NCI-H2227 (cell line): ENCODE measurements around the gene LBH.
A peak's percentile ranks its signal among the peaks of the same experiment; 100 is the strongest.
"Not testable (repeated sequence)": the region's sequence is repeated elsewhere in the genome, so short reads cannot be mapped to it uniquely, and the experiment has no call there.

Source experiments
- DNase-seq: peaks from one replicate; lab custom pipeline; 2025; ENCODE audit not compliant: unreplicated experiment; lab: John Stamatoyannopoulos, UW

LBH gene

DNA sequence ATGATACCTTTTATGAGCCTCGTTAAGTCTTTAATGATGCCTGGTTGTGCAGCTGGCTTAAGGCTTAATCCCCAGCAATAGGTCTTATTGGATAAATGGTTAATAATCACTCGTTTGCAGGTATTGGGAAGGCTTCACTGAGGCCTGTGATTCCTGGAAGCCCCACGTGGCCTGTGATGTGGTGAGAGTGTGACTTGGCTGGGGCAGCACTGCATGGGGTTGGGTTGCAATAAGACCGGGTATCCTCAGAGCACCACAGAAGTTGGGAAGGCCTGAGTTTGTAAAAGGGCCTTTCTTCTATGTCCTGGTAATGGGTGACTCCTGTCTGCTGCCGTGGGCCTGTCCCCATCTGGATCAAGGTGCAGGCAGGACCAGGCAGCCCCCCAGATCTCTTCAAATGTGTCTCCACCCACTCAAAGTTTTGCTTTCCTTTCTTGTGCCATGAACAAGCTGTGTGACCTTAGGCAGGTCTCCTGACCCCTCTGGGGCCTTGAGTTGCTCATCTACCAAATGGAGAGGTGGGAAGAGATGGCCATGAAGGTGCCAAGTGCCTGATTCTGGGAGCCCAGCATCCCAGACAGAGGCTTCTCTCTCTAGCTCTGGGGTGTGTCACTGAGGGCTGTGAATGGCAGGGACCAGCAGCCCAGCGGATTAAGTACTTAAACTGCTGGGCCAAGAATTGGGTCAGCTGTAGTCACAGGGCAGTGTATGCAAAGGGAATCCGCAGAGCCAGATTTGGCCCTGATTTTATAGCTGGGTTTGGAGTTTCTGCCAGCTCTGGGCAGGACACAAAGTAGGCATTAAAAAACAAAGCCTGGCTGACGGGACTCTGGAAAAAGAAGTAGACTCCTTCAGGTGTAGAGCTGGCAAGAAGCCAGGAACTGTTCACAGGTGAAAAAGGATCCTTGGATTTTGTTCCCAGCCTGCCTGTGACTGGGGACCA lies 24.4 kb downstream of the LBH start:
- no peak for DNase-seq

DNA sequence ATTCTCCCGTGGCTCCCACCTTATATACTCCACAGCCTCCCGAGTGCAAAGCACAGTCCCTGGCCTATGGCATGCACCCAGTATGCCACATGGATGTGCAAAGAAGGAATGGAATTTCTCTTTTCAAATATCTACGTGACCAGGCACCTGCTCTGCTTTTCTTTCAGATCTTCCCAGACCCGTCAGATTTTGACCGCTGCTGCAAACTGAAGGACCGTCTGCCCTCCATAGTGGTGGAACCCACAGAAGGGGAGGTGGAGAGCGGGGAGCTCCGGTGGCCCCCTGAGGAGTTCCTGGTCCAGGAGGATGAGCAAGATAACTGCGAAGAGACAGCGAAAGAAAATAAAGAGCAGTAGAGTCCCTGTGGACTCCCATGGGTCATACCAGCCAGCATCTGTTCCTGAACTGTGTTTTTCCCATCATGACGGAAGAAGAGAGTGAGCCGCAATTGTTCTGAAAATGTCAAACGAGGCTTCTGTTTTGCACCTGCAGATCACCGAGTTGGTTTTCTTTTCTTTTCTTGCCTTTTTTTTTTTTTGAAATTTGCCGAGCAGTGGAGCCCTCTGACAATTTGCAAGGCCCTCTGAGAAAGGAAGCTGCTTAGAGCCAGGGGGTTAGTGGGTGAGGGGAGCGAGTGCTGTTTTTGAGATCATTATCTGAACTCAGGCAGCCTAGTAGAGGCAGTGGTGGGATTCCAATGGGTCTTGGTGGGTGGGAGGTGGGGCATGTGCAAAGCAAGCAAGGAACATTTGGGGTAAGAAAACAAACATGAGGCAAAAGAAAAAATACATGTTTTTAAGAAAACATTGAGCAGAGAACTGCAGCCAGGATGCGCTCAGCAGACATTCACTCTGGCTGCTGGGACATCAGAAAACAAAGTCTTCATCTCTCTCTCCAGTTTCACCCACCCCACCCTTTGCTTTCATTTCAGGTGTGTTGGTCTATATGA lies 26.2 kb downstream of the LBH start:
- no peak for DNase-seq

DNA sequence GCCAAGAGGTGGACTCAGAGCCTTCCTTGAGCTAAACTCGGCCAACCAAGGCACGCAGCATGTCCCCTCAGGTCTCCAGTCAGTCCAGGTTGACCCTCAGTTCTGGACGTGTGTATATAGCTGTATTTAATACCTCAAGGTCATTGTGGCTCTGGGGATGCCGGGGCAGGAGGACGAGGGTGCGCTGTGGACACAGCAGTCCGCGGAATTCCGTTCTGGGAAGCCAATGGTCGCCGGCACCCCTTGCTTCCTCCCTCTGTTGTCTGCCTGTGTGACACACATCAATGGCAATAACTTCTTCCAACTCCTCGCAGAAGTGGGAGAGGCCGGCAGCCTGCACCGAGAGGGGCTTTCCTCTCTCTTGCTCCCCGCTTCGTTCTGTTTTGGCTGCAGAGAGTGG lies 27.7 kb downstream of the LBH start:
- DNase-seq, result no peak

DNA sequence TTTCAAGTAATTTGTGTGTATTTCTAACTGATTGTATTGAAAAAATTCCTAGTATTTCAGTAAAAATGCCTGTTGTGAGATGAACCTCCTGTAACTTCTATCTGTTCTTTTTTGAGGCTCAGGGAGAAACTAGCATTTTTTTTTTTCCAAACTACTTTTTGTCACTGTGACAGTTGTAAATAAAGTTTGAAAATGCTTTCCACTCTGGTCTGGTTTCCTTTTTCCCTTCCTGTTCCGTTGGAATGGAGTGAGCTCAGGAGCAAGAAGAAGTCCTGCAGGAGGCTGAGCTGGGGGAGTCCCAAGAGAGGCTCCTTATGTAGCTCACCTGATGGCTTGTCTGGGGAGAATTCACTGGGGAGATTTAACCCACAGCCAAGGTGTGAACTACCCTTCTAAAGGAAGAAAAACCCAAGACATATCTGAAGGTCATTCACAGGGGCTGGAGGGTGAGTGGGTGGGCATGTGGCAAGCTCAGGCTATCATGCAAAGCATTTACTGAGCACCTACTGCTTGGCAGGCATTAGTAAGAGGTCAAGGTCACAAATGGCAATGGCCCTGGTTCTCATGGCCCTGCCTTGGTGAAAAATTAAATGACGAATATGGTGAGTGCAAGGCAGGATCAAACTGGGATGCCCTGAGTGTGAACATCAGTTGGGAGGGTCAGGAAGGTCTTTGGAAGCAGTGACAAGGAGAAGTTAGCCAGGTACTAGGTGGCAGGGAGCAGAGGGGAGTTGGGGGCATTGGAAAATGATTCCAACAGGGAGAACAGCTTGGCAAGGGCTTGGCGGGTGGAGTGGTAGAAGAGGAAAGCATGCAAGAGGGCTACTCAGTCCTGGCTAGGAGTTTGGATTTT lies 28.7 kb downstream of the LBH start:
- DNase-seq, result no peak

DNA sequence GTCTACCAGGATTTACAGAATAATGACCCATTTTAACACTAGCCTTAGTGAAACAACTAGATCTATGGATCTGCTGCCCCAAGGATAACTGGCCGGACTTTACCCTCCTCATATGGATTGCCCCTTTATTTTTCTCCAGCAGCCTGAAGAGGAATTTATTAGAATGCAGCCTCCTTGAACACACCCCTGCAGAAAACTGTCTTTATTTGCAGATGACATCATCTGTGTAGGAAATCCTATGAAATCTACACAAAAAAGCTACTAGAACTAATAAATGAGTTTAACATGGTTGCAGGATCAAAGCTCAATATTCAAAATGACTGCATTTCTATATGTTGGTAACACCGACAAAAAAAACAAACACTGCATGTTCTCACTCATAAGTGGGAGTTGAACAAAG lies 29.6 kb downstream of the LBH start:
- DNase-seq, result no peak

DNA sequence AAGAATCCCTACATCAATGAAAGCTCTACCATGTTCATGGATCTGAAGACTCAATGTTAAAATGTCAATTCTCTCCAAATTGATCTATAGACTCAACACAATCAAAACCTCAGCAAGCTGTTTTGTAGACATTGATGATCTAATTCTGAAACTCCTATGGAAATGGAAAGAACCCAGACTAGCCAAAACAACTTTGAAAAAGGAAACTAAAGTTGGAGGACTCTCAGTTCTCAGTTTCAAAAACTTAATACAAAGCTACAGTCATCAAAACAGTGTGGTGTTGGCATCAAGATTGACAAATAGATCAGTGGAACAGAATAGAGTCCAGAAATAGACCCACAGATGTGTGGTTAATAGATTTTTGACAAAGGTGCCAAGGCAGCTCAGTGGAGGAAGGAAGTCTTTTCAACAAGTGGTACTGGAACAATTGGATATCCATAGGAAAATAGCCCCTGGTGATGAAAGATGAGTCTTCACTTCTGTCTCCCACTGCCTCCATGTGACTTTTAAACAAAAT lies 30.4 kb downstream of the LBH start:
- DNase-seq, result no peak

DNA sequence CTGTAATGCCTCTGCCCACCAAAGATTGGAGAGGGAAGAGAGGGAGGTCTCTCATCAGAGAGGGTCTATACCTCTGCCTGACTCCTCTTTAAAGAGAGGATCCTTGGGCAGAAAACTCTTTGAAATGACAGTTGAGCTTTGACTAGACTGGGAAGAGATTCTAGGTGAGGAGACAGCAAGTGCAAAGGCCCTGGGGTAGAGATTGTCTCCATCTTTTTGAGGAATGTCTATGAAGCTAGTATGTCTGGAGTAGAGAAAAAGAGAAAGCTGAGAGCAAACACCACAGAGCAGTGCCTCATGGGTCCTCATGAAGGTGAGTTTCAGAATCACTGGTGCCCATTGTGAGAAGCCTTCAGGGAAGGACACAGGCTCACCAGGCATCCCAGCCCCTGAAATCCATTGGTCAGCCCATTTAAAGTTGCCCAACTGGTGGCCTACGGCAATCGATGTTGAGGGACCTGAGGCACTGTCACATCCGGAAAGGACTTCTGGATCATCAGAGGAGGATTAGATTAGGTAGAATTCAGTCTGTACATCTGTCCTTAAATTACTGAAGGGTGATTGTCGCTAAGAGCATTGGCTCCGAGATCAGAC lies 31.5 kb downstream of the LBH start:
- no peak for DNase-seq

DNA sequence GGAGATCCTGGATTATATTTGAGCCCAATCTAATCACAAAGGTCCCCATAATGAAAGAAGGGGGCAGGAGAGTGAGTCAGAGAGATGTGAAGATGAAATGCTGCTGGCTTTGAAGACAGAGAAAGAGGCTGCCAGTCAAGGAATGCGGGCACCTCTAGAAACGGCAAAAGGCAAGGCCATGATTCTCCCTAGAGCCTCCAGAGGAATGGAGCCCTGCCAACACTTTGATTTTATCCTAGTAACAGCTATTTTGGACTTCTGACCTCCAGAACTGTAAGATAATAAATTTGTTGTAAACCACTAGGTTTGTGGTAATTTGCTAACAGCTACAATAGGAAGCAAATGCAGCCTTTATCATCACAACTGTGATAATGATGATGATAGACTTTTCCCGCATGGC lies 32.9 kb downstream of the LBH start:
- DNase-seq, result peak; percentile 22

DNA sequence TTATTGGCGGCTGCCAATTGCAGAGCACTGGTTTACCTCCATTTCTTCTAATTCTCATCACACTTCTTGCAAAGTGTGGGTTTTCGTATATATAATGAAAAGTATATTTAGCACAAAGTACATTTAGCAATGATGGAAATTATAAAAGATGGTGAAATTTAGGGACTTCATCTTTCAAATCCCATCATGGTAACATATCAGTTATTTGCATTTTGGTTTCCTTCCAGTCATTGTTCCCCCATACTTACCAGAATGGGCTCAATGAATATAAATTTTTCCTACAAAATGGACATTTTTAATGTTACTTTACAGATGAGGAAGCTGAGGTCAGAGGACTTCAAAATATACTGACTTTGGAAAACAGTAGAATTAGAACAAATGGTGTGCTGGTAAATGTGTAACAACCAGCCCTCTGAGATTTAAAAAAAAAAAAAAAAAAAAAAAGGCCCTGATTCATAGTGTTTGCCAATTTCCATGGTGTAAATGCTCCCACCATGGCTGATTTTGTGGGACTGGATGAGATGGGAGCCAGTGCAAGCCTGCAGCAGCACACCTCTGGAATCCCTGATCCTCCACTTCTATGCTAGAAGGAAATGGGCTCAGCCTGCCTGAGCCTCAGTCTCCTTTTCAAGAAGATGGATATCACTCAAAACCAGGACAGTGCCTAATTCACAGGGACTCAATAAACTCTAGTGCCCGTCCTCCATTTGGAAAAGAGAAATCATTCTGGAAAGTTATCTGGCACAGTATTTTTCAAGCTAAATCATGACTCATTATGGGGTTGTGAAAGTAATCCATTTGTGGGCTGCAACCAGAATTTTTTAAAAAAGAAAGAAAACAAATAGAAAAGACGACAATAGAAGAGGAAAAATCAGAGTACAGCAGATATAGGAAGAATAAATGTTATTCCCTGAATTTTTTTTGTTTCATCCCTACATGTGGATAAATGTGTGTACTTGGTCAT lies 34.0 kb downstream of the LBH start:
- no peak for DNase-seq

DNA sequence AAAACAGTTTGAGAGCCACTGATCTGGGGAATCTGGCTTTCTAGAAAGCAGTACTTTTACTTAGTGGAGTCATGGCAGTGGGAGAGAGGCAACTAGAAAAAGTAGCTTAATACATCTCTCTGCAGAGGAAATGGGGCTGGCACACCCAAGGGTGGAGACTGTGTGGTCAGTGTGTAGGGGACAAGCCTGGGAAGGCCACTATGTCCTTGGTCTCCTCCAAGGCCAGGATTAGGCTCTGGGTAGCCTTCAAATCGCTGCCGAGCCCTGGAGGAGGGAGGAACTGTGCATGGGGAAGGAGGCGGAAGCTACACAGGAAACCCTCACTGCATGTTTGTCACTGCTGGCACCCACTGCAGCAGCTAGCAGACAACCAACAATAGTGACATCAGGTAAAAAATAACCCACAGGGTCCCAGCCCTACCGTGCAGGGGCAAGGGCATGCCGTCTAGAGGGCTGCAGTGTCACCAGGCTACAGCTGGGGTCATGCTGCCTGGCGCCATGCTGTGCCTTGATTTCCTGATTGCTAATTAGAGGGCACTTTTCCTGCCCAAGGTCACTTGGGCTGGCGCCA lies 34.8 kb downstream of the LBH start:
- no peak for DNase-seq

DNA sequence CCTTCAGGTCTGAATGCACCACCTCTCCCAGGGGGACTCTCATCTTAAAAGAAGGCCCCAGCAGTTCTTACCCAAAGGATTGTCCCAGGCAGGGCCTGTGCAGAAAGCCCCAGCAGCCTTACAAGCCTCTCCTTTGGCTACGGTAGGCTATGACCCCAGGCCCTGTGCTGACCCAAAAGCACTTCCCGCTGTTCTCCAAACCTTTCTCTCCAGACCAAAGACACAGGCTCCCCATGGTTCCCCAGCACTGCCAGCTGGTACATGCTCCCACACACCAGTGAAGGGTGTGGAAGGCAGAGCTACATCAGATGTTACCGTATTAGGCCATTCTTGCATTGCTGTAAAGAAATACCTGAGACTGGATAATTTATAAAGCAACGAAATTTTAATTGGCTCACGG lies 35.4 kb downstream of the LBH start:
- DNase-seq, result no peak

DNA sequence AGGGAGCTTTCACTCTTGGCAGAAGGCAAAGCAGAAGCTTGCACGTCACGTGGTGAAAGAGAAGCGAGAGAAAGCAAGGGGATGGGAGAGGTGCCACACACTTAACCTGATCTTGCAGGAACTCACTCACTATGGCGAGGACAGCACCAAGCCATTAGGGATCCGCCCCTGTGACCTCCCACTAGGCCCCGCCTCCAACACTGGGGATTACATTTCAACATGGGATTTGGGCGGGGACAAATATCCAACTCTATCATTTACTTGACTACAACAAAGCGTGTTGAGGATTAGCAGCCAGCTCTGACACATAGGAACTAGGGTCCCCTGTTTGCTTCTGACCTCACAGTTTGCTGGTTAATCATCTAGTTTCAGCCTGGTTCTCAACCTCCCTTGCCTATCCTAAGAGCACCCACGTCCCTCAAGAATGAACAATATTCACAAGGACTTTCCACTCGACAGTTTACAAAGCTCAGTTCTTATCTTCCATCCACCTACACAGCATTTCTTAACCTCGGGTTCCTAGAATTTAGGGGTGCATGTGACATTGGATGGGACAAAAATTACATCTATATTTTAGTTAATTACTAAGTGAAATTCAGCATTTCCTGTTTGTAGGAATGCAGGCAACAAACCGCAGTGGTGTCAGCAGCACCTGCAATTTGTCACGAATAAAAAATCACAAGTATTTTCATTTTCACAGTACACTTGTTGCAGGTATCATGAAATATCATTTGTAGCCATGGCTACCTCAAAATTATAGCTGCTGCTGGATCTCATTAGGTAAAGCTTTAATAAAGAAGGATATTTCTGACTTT lies 36.0 kb downstream of the LBH start:
- no peak for DNase-seq

DNA sequence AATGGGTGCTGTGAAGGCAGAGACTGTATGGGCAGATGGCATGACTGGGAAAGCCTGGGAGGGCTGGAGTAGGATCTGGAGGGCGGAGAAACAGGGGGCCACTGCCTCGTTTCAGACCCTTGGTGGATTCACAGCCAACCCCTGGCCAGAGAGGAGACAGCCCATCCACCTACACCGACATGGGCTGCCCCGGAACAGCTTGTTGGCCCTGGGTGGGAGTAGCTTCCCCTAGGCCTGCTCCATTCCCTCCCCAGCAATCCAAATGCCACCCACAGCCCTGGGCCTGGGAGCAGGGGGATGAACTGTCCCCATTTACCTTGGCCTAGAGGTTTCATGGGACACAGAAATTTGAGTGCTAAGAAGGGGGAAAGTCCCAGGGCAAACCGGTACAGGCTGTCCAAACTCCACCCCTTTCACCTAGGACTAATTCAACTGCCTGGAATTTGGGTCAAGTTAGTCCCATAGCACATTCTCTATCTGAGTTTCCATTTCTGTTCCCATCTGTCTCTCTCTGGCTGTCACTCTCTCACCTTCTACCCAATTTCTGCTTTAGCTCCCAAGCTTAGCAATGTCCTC lies 37.0 kb downstream of the LBH start:
- no peak for DNase-seq

DNA sequence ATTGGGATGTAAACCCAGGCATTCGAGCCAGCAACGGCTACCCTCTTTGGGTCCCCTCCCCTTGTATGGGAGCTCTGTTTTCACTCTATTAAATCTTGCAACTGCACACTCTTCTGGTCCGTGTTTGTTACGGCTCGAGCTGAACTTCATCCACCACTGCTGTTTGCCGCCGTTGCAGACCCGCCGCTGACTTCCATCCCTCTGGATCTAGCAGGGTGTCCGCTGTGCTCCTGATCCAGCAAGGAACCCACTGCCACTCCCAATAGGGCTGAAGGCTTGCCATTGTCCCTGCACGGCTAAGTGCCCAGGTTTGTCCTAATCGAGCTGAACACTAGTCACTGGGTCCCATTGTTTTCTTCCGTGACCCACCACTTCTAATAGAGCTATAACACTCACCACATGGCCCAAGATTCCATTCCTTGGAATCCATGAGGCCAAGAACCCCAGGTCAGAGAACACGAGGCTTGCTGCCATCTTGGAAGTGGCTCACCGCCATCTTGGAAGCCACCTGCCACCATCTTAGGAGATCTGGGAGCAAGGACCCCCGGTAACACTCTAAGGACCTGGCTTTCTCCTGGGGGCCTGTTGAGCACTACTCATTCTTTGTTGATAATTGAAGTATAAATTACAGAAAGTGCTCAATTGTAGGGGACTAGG lies 37.9 kb downstream of the LBH start:
- DNase-seq, result not testable (repeated sequence)

DNA sequence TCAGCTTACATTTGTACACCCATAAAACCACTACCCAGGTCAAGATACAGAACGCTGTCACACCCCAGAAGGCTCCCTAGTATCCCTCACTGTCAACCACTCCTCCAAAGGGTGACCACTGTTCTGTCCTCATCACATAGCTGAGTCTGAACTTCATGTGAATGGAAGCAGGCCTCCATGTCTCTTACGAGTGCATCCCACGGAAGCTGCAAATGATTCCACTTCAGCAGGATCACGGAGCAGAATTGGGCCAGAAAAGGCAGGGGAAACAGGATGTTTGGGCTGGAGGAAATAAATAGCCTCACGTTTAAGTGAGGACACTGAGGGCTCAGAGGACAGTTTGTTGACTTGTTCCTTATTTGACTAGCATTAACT lies 38.4 kb downstream of the LBH start:
- no peak for DNase-seq

DNA sequence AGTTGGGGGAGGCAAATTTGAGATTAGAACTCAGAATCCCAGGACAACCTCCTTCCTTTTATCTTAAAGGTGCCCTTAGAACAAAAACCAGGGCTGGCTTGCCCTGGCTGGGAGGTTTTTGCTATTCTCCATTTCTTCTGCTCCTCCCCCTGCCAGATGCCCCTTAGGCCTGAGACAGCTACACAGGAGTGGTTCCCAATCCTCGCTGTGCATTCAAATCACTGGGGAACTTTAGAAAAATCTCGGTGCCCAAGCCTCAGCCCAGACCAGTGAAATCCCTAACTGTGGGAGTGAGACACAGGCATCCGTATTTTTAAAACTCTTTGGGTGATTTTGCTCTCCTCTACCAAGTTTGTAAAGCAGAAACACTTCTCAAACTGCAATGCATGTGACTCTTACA lies 38.8 kb downstream of the LBH start:
- no peak for DNase-seq

DNA sequence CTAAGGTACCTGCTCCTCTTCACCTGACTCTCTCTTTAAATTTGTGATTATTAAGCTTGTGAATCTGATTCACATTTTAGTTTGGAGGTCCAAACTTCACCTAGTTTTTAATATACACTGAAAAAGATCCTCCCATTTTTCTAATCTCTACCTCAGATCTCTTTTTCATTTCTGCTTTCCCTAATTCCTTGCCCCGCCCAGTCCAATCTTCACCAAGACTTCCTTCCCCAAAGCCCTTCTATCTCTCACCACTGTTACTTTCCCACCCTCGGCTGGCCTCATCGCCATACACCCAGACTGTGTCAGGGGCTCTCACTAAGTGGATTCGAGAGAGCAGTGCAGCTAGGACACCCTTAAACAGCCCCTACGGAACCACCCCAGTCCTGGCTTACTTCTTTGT lies 40.0 kb downstream of the LBH start:
- DNase-seq, result no peak
